HepG2 (cell line): ENCODE data around the gene IQSEC1. TPM values are rescaled to one million over a fixed set of nuclear protein-coding genes. Genes with fewer than 3 reads are reported as not detected.

Experiments used
- FOSL2 ChIP-seq: sonication (generic); formaldehyde crosslinking; IDR thresholded peaks from 2 replicates; pipeline ENCODE4 v1.4.0; 2020; ENCODE audit warnings: missing genetic modification reagents
- FOXJ3 ChIP-seq: sonication (generic); formaldehyde crosslinking; IDR thresholded peaks from 2 replicates; pipeline ENCODE4 v1.4.0; 2020; ENCODE audit warnings: missing genetic modification reagents, mild to moderate bottlenecking, borderline replicate concordance
- GTF2F1 ChIP-seq: fragments of 150-350 bp; IDR thresholded peaks from 2 replicates; pipeline ENCODE4 v1.6.1; 2014; ENCODE audit warnings: low read length
- MAFG ChIP-seq: sonication (generic); formaldehyde crosslinking; IDR thresholded peaks from 2 replicates; pipeline ENCODE4 v1.5.1; 2020; ENCODE audit warnings: mild to moderate bottlenecking, missing genetic modification reagents
- MIER2 ChIP-seq: IDR thresholded peaks from 2 replicates; pipeline ENCODE4 v1.6.1; 2016; ENCODE audit warnings: missing biosample characterization, missing genetic modification reagents
- POLR2A ChIP-seq, 2 experiments: IDR thresholded peaks; 2 replicates each; pipeline ENCODE4 v1.6.1; 2011; ENCODE audit warnings: low read depth in 2 of 2, low read length in 2 of 2, mild to moderate bottlenecking in 1 of 2, moderate library complexity in 1 of 2; ENCODE audit not compliant: insufficient read depth in 1 of 2
- RNF2 ChIP-seq: fragments of 450-650 bp; conservative IDR thresholded peaks from 2 replicates; pipeline ENCODE4 v1.6.1; 2016; ENCODE audit warnings: low read depth
- SMYD3 ChIP-seq: sonication (generic); formaldehyde crosslinking; IDR thresholded peaks from 2 replicates; pipeline ENCODE4 v1.8.1; 2023; ENCODE audit warnings: mild to moderate bottlenecking, missing genetic modification reagents
- SNAPC5 ChIP-seq: sonication (generic); formaldehyde crosslinking; IDR thresholded peaks from 2 replicates; pipeline ENCODE4 v1.8.1; 2023; ENCODE audit warnings: mild to moderate bottlenecking, missing genetic modification reagents, borderline replicate concordance
- SOX13 ChIP-seq, 3 experiments: fragments of 450-650 bp in 1 of 3; sonication (generic) in 1 of 3; formaldehyde crosslinking in 1 of 3; IDR thresholded peaks in 2 of 3; conservative IDR thresholded peaks in 1 of 3; 2 replicates each; pipeline versions ENCODE4 v1.5.0 to v1.6.1; 2016 to 2020; ENCODE audit warnings: antibody characterized with exemption in 1 of 3, mild to moderate bottlenecking in 1 of 3, missing compliant biosample characterization in 1 of 3, missing genetic modification reagents in 1 of 3, moderate library complexity in 1 of 3
- SOX6 ChIP-seq, 2 experiments: fragments of 450-650 bp in 1 of 2; sonication (generic) in 1 of 2; formaldehyde crosslinking in 1 of 2; IDR thresholded peaks; 2 replicates each; pipeline versions ENCODE4 v1.4.0 to v1.6.1; 2017 to 2020; ENCODE audit warnings: antibody characterized with exemption in 1 of 2, mild to moderate bottlenecking in 1 of 2, missing genetic modification reagents in 1 of 2
- TAF1 ChIP-seq: sonication (generic); formaldehyde crosslinking; IDR thresholded peaks from 2 replicates; pipeline ENCODE4 v1.4.0; 2020; ENCODE audit warnings: missing genetic modification reagents
- TFAP4 ChIP-seq: sonication (generic); IDR thresholded peaks from 2 replicates; pipeline ENCODE4 v1.6.1; 2016; ENCODE audit warnings: low read depth, borderline replicate concordance
- ZNF264 ChIP-seq: sonication (generic); formaldehyde crosslinking; IDR thresholded peaks from 2 replicates; pipeline ENCODE4 v1.4.0; 2020; ENCODE audit warnings: missing genetic modification reagents
- ZNF337 ChIP-seq: sonication (generic); formaldehyde crosslinking; IDR thresholded peaks from 2 replicates; pipeline ENCODE4 v1.5.1; 2020; ENCODE audit warnings: missing genetic modification reagents, low read depth, mild to moderate bottlenecking, borderline replicate concordance
- ZNF557 ChIP-seq: sonication (generic); formaldehyde crosslinking; IDR thresholded peaks from 2 replicates; pipeline ENCODE4 v1.4.0; 2020; ENCODE audit warnings: missing genetic modification reagents
- ZNF704 ChIP-seq: sonication (generic); formaldehyde crosslinking; IDR thresholded peaks from 2 replicates; pipeline ENCODE4 v1.8.1; 2023; ENCODE audit warnings: mild to moderate bottlenecking, inconsistent platforms, moderate library complexity, missing genetic modification reagents, borderline replicate concordance
- polyA plus RNA-seq, 8 experiments: library from polyadenylated mRNA; depleted of rRNA in 3 of 8; stranded (reverse) in 7 of 8; unstranded in 1 of 8; fragments of >200 nt; fragmentation: Illumina TruSeq in 4 of 8; extraction: Trizol in 4 of 8; gene quantifications; 2 replicates each; pipeline versions ENCODE4 v1.2.1 to v1.2.3, GENCODE V29; 2011 to 2016; ENCODE audit warnings: low read depth in 4 of 8, missing spikeins in 1 of 8, mixed read lengths in 1 of 8; ENCODE audit not compliant: insufficient read depth in 1 of 8
- total RNA-seq, 5 experiments: library from RNA; depleted of rRNA; stranded (reverse); fragments of >200 nt; fragmentation: Illumina TruSeq; extraction: Trizol; gene quantifications; 2 replicates each; pipeline ENCODE4 v1.2.3, GENCODE V29; 2016; ENCODE audit warnings: low read depth in 1 of 5
- TF ChIP-seq, protein P1 (sequence below), 2 experiments: fragments of 450-650 bp in 1 of 2; sonication (generic) in 1 of 2; formaldehyde crosslinking in 1 of 2; IDR thresholded peaks; 2 replicates each; pipeline versions ENCODE4 v1.6.1 to v1.8.0; 2016 to 2022; ENCODE audit warnings: antibody characterized with exemption in 1 of 2, mild to moderate bottlenecking in 1 of 2, missing genetic modification reagents in 1 of 2

IQSEC1 gene
- total and polyA plus RNA-seq, 2 of the 13 experiments (the other 11 are each of a cell fraction or from before 2014, with no cell fraction given), result 17.4 to 20.2 TPM

DNA sequence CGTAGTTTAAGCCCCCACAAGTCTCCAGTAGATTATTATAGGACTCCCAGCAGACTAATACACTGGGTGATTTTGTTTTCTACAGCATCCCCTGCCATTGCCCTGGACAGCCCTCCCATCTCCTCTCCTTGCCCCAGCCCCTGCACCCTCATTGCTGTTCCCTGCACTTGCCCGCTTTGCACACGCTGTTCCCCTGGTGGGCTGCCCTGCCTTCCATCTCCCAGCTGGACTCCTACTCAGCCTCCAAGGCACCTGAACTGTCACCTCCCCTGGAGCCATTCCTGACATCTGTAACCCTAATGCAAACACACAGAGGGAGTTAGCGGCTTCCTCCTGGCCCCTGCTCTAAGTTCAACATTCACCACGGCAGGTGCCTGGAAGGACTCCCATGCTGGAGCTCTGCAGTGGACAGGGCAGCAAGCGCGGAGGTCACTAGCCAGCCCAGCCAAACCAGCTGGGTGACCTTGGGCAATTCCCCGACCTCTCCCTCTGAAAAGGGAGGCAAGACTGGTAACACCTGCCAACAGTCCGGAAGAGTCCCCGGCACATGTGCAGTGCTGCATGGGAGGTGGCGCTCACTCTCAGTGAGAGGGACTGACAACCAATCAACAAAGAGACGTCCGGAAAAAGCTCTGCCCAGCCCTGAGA is 38.8 kb upstream of the IQSEC1 start (continued):
- TF ChIP-seq, protein P1, sequence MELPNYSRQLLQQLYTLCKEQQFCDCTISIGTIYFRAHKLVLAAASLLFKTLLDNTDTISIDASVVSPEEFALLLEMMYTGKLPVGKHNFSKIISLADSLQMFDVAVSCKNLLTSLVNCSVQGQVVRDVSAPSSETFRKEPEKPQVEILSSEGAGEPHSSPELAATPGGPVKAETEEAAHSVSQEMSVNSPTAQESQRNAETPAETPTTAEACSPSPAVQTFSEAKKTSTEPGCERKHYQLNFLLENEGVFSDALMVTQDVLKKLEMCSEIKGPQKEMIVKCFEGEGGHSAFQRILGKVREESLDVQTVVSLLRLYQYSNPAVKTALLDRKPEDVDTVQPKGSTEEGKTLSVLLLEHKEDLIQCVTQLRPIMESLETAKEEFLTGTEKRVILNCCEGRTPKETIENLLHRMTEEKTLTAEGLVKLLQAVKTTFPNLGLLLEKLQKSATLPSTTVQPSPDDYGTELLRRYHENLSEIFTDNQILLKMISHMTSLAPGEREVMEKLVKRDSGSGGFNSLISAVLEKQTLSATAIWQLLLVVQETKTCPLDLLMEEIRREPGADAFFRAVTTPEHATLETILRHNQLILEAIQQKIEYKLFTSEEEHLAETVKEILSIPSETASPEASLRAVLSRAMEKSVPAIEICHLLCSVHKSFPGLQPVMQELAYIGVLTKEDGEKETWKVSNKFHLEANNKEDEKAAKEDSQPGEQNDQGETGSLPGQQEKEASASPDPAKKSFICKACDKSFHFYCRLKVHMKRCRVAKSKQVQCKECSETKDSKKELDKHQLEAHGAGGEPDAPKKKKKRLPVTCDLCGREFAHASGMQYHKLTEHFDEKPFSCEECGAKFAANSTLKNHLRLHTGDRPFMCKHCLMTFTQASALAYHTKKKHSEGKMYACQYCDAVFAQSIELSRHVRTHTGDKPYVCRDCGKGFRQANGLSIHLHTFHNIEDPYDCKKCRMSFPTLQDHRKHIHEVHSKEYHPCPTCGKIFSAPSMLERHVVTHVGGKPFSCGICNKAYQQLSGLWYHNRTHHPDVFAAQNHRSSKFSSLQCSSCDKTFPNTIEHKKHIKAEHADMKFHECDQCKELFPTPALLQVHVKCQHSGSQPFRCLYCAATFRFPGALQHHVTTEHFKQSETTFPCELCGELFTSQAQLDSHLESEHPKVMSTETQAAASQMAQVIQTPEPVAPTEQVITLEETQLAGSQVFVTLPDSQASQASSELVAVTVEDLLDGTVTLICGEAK (IDR thresholded peaks at IDR 0.05), result no peak
- TF ChIP-seq, protein P1 (CRISPR knock-in tag; IDR thresholded peaks at IDR 0.05), result no peak
- TF ChIP-seq MIER2 (CRISPR knock-in tag), result 0 out of 2 replicates have a peak, but pooled peaks have one; percentile 13
- TF ChIP-seq FOXJ3 (CRISPR knock-in tag), result no peak
- TF ChIP-seq RNF2, result no peak; the same call in 1 of the 2 replicates
- TF ChIP-seq ZNF704 (CRISPR knock-in tag), result no peak
- no peak for TF ChIP-seq TAF1 (CRISPR knock-in tag)
- TF ChIP-seq SOX6 (IDR thresholded peaks at IDR 0.05), result no peak
- peak; percentile 50; the same call in 1 of the 2 replicates for TF ChIP-seq SOX6 (CRISPR knock-in tag; IDR thresholded peaks at IDR 0.05)
- TF ChIP-seq ZNF337, result no peak
- no peak for TF ChIP-seq SOX13 (IDR thresholded peaks at IDR 0.05)
- TF ChIP-seq SOX13 (CRISPR knock-in tag; conservative IDR thresholded peaks at IDR 0.05 in 1 of 2, IDR thresholded peaks at IDR 0.05 in 1 of 2), result no peak
- no peak for TF ChIP-seq SNAPC5 (CRISPR knock-in tag)
- TF ChIP-seq ZNF557 (CRISPR knock-in tag), result no peak
- TF ChIP-seq GTF2F1, result no peak
- no peak for TF ChIP-seq MAFG
- peak; percentile 11; the same call in 1 of the 2 replicates for TF ChIP-seq FOSL2
- TF ChIP-seq POLR2A (IDR thresholded peaks at IDR 0.05; ENCODE audit: insufficient read depth in 1 of 2, low read depth in 2 of 2, low read length in 2 of 2), result no peak
- peak; percentile 78 for TF ChIP-seq TFAP4
- no peak for TF ChIP-seq SMYD3 (CRISPR knock-in tag)
- peak; percentile 96 for TF ChIP-seq ZNF264 (CRISPR knock-in tag)
